HG03565 (cell line): ENCODE measurements around the gene TSKU.

Experiments
- ATAC-seq: cut with Tn5 transposase; IDR thresholded peaks from one replicate; pipeline ENCODE4 v1.9.1; 2021; ENCODE audit warnings: mild to moderate bottlenecking, moderate library complexity; ENCODE audit not compliant: unreplicated experiment

The TSKU gene

GRCh38 chr11:76844511-76844910 lies 61.4 kb downstream of the TSKU start:
- no peak for ATAC-seq

- ATAC-seq: no peak
Measured at GRCh38 chr11:76845069-76845468, 61.9 kb downstream of the TSKU start.

GRCh38 chr11:76846441-76846840 lies 63.3 kb downstream of the TSKU start:
- ATAC-seq: no peak
